Measurements from ENCODE around the gene NKTR. TPM values are rescaled to one million over a fixed set of nuclear protein-coding genes. Genes with fewer than 3 reads are reported as not detected.

Gene NKTR
- total RNA-seq, 1 experiment from 2014 or later: 70.5 TPM

DNA sequence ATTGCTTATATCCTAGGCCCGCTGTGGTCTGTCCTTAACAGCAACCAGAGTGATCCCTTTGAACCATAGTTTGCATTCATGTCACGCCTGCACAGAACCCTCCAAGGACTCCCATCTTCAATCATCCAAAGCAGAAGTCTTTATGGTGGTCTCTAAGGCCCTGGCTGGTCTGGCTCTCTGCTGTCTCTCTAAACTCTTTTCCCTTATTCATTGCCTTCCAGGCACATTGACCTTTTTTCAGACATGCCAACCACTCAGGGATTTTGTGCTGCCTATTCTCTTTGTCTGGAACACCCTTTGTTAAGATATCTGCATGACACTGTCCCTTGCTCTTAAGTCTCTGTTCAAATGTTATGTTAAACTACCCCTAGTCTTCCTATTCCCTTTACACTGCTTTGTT is 31.1 kb downstream of the NKTR start:
- Histone ChIP-seq H2AFZ (no peak overlapping the region), H3K9me2 (ENCODE audit: insufficient read depth) (no peaks in the 10 kb centered on the region), H4K20me1 (ENCODE audit: insufficient read depth) (no peaks in the 10 kb centered on the region), H3K27ac (no peak overlapping the region), H3K36me3 (ENCODE audit: low read depth) (peaks cover 42% of the 10 kb centered on the region), H3F3A (ENCODE audit: insufficient read depth, low read depth) (peaks cover 8% of the 10 kb centered on the region; the same call in 1 of the 2 replicates), H3K4me1 (replicated peaks; ENCODE audit: insufficient read depth) (peaks cover 10% of the 10 kb centered on the region; the same call in 1 of the 2 replicates), H3K9me3 (ENCODE audit: insufficient read depth, low read depth) (no peaks in the 10 kb centered on the region), H3K4me3 (no peak overlapping the region), H3K4me2 (no peak overlapping the region), H3K79me2 (ENCODE audit: low read depth) (no peaks in the 10 kb centered on the region), H3K27me3 (ENCODE audit: insufficient read depth, low read depth) (no peaks in the 10 kb centered on the region)
- no TSS peak for BruUV-seq (replicated peaks)
- TF ChIP-seq EZH2 (IDR thresholded peaks at IDR 0.05; ENCODE audit: low read depth): no peak
- TF ChIP-seq, protein P1, sequence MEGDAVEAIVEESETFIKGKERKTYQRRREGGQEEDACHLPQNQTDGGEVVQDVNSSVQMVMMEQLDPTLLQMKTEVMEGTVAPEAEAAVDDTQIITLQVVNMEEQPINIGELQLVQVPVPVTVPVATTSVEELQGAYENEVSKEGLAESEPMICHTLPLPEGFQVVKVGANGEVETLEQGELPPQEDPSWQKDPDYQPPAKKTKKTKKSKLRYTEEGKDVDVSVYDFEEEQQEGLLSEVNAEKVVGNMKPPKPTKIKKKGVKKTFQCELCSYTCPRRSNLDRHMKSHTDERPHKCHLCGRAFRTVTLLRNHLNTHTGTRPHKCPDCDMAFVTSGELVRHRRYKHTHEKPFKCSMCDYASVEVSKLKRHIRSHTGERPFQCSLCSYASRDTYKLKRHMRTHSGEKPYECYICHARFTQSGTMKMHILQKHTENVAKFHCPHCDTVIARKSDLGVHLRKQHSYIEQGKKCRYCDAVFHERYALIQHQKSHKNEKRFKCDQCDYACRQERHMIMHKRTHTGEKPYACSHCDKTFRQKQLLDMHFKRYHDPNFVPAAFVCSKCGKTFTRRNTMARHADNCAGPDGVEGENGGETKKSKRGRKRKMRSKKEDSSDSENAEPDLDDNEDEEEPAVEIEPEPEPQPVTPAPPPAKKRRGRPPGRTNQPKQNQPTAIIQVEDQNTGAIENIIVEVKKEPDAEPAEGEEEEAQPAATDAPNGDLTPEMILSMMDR (conservative IDR thresholded peaks at IDR 0.05): no peak
- no peak for DNase-seq
- intact Hi-C loops (cut with micrococcal nuclease; ENCODE audit: unreplicated experiment): no loop called here
- ChIA-PET CTCF (no interaction called here), POLR2A (ENCODE audit: unreplicated experiment) (no interaction called here)

GRCh38 chr3:42632146-42632545 is 31.7 kb downstream of the NKTR start:
- TF ChIP-seq EZH2 (IDR thresholded peaks at IDR 0.05; ENCODE audit: low read depth): no peak
- TF ChIP-seq, protein P1 (conservative IDR thresholded peaks at IDR 0.05): no peak
- intact Hi-C loops (cut with micrococcal nuclease; ENCODE audit: unreplicated experiment): no loop called here
- H4K20me1 ChIP-seq (ENCODE audit: insufficient read depth): no peaks in the 10 kb centered on the region
- CTCF ChIA-PET: no interaction called here
- no peaks in the 10 kb centered on the region for H3K27me3 ChIP-seq (ENCODE audit: insufficient read depth, low read depth)
- POLR2A ChIA-PET (ENCODE audit: unreplicated experiment): no interaction called here
- H2AFZ ChIP-seq: no peak overlapping the region
- H3K9me2 ChIP-seq (ENCODE audit: insufficient read depth): no peaks in the 10 kb centered on the region
- H3F3A ChIP-seq (ENCODE audit: insufficient read depth, low read depth): peaks cover 8% of the 10 kb centered on the region; the same call in 1 of the 2 replicates
- DNase-seq: peak in 1 of 2 experiments; percentile 46
- no peaks in the 10 kb centered on the region for H3K9me3 ChIP-seq (ENCODE audit: insufficient read depth, low read depth)
- no peak overlapping the region for H3K27ac ChIP-seq
- peaks cover 10% of the 10 kb centered on the region; the same call in 1 of the 2 replicates for H3K4me1 ChIP-seq (replicated peaks; ENCODE audit: insufficient read depth)
- H3K36me3 ChIP-seq (ENCODE audit: low read depth): peaks cover 42% of the 10 kb centered on the region
- H3K4me2 ChIP-seq: no peak overlapping the region
- BruUV-seq (replicated peaks): no TSS peak
- H3K4me3 ChIP-seq: no peak overlapping the region
- no peaks in the 10 kb centered on the region for H3K79me2 ChIP-seq (ENCODE audit: low read depth)

DNA sequence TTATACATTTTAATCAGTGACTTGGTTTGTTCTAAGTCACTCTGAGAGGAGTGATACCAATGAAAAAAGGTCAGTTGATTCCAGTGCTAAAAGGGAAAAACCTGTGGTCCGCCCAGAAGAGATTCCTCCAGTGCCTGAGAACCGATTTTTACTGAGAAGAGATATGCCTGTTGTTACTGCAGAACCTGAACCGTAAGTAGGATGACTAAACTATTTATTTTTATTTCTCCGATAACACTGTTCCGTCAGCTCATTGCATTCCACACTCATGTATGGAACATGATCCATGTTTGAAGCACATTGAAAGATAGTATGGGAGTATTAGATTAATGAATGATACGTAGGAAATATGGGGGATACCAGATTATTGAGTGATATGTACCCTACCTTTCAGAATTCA is 33.1 kb downstream of the NKTR start:
- Histone ChIP-seq H3K36me3 (ENCODE audit: low read depth) (peaks cover 47% of the 10 kb centered on the region), H3K4me1 (replicated peaks; ENCODE audit: insufficient read depth) (peaks cover 10% of the 10 kb centered on the region; the same call in 1 of the 2 replicates), H3K9me2 (ENCODE audit: insufficient read depth) (no peaks in the 10 kb centered on the region), H3K27ac (no peak overlapping the region), H3K9me3 (ENCODE audit: insufficient read depth, low read depth) (no peaks in the 10 kb centered on the region), H3K4me2 (no peak overlapping the region), H3K27me3 (ENCODE audit: insufficient read depth, low read depth) (no peaks in the 10 kb centered on the region), H4K20me1 (ENCODE audit: insufficient read depth) (no peaks in the 10 kb centered on the region), H3K4me3 (no peak overlapping the region), H3K79me2 (ENCODE audit: low read depth) (no peaks in the 10 kb centered on the region), H2AFZ (no peak overlapping the region), H3F3A (ENCODE audit: insufficient read depth, low read depth) (peaks cover 8% of the 10 kb centered on the region; the same call in 1 of the 2 replicates)
- ChIA-PET POLR2A (ENCODE audit: unreplicated experiment) (no interaction called here), CTCF (no interaction called here)
- intact Hi-C loops (cut with micrococcal nuclease; ENCODE audit: unreplicated experiment): no loop called here
- TF ChIP-seq EZH2 (IDR thresholded peaks at IDR 0.05; ENCODE audit: low read depth): no peak
- TF ChIP-seq, protein P1 (conservative IDR thresholded peaks at IDR 0.05): no peak
- no TSS peak for BruUV-seq (replicated peaks)
- no peak for DNase-seq
